OCI-M2 (cell line): ENCODE data around the gene SLC2A1.

ENCODE experiments used
- DNase-seq: peaks from one replicate; lab custom pipeline; 2025; ENCODE audit not compliant: unreplicated experiment; lab: John Stamatoyannopoulos, UW

SLC2A1 gene

GRCh38 chr1:42943166-42943565 lies 15.5 kb downstream of the SLC2A1 start:
- DNase-seq: no peak

DNA sequence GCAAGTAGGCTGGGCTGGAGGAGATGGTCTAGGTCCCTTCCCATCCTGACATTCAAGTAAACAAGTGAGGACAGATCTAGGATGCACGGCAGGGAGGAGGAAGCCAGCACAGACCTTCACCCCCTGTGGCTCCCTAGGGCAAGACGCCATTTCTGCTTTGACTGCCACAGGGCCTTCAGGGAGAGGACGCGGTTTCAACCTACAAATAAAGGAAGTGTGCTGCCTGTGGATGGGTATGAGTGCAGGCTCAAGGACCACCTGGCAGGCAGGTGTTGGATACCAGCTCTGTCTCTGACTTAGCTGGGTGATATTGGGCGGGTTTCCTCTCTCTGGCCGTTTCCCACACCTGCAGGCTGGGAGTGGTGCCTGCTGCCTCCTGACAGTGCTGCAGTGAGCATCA lies 16.2 kb downstream of the SLC2A1 start:
- DNase-seq: no peak

DNA sequence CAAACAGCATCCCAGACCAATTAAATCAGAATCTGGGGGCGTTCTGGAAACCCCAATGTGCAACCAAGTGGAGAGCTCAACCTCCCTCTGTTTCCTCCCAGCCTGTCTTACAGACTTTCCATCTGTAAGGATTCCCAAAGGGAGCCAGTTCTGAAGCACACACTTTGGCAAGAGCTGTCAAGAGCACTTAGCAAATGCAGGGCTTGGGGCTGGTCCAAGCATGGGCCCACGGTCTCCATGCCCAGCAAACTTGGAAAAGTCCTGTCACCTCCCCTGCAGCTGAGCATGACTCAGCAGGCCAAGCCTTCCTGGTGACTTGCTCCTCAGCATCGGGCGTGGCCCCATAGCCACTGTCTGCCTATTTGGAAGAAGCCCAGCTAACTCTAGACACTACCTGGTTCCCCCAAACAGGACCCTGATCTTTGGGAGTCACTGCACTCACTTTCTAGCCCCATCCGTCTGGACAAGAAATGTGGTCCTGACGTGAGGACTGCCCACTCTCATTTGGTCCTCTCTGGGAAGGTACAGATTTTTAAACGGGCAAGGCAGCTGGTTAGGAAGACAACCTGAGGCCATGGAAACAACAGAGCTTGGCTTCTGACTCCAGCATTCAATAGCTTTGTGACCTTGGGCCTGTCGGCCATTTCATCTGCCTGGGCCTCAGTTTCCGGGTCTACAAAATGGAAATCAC lies 16.9 kb downstream of the SLC2A1 start:
- DNase-seq: no peak

GRCh38 chr1:42940851-42941639 lies 17.6 kb downstream of the SLC2A1 start:
- DNase-seq: no peak

DNA sequence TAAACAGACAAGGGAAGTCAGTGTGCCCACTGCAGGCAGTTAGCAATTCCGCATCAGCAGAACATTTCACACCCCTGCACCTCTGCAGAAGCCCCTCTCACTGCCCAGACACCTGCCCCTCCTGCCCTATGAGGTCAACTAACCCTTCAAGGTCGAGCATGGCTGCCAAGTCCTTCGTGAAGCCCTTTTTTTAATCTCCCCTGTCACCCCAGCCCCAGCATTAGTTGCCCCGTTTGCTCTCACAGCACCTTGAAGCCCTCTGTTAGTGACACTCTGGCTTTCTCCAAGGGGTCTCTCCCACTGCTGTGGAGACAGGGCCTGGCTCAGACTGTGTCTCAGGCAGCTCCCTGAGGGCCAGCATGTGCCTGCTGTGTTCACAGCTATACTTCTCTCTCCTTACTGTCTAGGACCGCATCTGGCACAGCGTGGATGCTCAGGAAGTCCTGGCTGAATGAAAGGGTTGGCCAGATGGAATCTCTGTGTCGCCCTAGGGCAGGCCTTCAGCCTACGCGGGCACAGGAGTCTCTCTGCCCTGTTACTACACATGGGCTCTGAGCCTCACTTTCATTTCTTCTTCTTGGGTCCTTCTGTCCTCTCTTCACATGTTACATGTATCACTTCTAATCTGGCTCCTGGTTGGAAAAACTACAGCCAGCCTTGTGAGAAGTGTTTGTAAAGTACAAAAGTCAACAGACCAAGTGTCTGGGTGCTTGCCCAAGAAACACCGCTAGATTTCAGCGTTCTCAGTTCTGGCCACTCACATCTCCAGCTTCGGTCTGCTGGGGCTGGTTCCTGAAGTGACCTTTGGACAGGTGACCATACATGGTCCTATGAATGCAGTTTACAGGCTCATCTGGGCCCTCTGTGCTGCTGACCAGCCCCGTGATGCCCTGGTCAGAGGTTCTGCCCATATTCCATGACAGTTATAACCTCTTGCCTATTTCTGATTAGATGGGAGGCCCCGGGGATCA lies 19.7 kb downstream of the SLC2A1 start:
- DNase-seq: no peak

DNA sequence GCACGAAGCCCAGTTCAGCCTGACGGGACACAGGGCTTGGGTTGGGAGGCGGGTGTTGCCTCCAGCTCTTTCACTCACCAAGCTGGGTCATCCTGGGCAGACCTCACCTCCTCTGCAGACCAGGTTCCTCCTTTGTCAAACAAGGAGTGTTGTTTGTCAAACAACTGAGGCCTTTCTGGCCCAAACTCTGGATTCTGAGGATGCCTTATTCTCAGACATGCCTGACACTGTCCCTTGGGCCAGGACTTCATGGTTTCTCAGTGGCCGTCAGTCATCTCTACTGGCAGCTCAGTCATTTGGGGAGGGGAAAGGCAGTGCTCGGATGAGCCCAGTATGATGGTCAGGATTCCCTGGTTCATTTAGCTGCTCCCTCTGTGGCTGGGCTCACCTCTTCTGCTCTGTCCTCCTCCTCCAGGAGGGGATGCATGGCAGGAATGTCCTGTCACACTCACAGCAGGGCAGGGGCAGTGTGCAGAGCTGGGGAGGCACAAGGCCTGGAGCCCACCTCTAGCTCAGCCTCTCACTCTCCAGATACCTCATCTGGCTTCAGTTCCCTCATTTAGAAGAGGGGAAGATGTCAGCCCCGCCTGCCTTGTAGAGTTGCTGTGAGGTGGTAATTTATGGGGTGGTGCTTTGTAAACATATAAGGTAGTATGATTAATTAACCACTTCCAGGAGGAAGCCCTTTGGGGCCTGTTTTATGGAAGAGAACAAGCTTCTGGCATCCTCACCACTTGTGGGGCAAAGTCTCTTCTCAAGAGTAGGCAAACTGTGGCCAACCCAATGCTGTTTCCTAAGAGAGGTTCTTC lies 20.6 kb downstream of the SLC2A1 start:
- no peak for DNase-seq

GRCh38 chr1:42937141-42937696 lies 21.4 kb downstream of the SLC2A1 start:
- no peak for DNase-seq

- no peak for DNase-seq
Measured at GRCh38 chr1:42936309-42937078, 22.2 kb downstream of the SLC2A1 start.

GRCh38 chr1:42935971-42936308 lies 22.7 kb downstream of the SLC2A1 start:
- no peak for DNase-seq

GRCh38 chr1:42935313-42935895 lies 23.3 kb downstream of the SLC2A1 start:
- DNase-seq: no peak

DNA sequence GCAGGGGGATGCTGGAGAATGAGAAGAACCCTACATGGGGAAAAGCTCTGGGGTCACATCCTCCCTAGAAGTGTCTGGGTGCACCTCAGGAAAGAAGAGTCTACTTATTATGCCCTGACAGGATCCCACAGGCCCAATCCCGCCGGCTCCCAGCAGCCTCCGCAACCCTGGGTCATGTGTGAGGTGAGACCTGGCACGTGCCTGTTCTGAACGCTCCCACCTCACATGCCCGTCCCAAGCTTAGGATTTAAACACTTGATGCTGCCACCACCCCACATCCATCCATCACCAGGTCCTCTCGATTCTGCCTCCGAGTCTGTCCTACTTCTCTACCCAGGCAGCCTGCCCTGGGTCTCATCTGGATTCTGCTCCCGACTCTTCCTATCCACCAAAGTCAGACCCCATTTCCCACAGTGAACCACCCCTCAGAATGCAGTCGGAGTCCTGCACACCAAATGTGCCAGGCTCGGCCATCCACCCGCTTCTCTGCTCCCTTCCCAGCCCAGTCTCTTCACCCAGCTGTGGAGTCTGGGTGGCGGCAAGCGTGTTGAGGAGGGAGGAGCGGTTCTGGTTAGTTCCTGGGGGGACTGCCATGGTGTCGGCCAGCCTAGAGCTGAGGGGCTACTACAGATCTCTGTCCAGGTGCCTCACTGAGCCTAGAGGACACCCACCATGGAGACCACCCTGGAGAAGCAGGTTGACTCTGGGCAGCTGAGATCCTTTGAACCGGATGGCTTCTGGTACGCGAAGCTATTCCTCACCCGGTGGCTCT lies 23.9 kb downstream of the SLC2A1 start:
- no peak for DNase-seq

DNA sequence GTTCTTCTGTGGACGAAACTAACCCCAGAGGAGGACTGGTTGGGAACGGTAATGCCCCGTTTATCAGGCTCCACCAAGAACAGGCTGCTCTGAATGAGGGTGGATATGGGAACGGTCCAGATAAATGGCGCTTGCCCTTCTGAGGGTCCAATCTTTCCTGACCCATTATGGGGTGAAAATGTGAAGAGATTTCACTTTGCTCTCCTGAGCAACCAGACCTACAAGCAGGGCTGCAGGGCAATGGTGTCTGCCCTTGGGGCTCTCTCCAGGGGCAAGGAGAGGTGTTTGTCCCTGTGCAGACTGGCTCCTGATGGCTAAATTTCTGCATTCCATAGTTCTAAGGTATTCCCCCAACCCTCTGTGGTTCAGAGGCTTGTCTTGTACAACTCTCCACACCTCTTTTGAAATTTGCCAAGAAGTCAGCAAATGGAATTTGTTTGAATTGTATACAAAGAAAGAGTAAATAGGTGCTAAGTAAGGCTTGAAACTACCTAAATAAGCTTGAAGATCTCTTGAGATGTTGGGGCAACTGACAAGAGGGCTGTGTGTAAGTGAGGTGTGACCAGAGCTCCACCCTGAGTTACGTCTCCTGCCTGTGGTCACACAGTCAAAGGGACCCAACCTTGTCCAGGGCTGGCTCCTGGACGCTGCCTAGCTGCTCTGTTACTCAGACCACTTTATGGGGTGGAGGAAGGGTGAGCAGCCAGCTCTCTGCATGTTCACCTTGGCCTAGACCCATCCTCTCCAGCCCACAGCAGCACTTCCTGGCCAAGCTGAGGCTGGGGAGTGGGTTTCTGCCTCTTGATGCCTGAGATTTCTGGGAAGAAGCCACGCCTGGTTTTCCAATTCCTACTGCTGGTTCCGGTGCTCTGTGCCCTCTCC lies 24.8 kb downstream of the SLC2A1 start:
- DNase-seq: no peak

GRCh38 chr1:42933060-42933586 lies 25.5 kb downstream of the SLC2A1 start:
- DNase-seq: no peak

GRCh38 chr1:42932442-42932941 lies 26.2 kb downstream of the SLC2A1 start:
- DNase-seq: no peak

DNA sequence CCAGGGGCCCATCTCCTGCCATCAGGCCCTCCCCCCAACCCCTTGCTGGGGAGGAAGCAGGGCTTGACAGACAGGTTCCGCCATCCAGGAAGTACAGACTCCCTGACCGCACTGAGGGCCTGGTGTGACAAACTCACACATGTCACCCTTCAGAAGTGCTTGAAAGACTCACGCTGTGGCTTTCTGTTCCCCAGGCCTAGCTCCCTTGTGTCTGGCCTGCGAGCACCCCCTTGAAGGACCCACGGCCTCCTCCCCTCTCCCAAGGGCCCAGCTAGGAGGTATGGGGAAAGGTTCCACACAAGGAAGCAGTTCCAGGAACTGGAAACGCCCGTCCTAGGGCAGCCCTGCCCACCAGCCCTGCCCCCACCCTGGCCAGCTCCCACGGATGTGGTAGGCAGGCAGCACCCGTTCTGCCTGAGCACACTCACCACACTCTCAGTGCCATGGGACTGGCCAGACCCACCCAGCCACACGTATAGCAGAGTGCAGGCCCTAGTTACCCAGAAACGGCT lies 26.7 kb downstream of the SLC2A1 start:
- no peak for DNase-seq

DNA sequence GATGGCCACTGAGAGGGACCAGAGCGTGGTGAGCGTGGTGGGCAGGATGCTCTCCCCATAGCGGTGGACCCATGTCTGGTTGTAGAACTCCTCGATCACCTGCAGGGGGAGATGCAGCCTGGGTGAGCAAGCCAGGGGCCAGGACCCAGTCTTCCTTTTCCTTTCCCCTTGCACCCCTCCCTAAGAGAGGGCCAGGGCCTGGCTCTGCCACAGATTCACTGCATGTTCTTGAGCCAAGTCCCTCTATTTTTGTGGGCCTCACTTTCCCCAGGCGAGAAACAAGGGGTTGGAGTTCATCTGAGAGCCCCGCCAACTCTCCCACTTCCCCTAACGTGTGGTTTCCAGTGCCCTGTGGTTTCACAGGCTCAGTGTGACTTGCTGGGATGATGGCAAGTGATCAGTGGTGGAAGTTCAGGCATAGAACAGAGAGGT lies 27.5 kb downstream of the SLC2A1 start:
- no peak for DNase-seq
